Vagina (tissue), 2 donors: ENCODE results near the gene GCHFR.

Experiments used
- CTCF ChIP-seq, 3 experiments: fragments of 450-650 bp in 2 of 3; fragments of 200-600 bp in 1 of 3; sonication (generic) in 1 of 3; IDR thresholded peaks; one replicate each; pipeline ENCODE4 v1.5.1; 2017 to 2019; ENCODE audit warnings: antibody characterized with exemption in 3 of 3, mild to moderate bottlenecking in 2 of 3, moderate library complexity in 2 of 3
- POLR2AphosphoS5 ChIP-seq, 2 donors: sonication (generic); formaldehyde crosslinking; IDR thresholded peaks; one replicate each; pipeline ENCODE4 v1.9.0; 2017; ENCODE audit warnings: antibody characterized with exemption in 2 of 2, mild to moderate bottlenecking in 2 of 2, low read depth in 1 of 2; ENCODE audit not compliant: insufficient read depth in 1 of 2

DNA sequence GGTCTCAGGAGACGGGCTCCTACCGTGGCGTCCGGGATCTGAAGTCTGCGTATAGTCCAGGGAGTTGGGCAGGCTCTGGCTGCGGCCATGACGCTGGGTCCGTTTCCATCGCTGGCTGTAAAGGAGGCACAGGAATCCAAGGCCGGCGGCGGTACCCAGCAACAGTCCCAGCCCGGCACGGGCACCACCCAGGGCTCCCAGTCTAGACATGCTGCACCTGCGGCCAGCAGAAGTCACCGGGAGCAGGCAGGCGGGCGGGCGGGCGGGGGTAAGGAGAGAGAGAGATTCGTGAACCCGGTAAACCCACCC lies 9.3 kb upstream of the GCHFR start:
- TF ChIP-seq POLR2AphosphoS5 (IDR thresholded peaks at IDR 0.05; ENCODE audit: insufficient read depth in 1 of 2, low read depth in 1 of 2) (no peak), CTCF (IDR thresholded peaks at IDR 0.05) (no peak)
